NCI-H69 (cell line): Measurements from ENCODE around the gene IRS1.

ENCODE experiments used
- DNase-seq: peaks from one replicate; lab custom pipeline; 2025; lab: John Stamatoyannopoulos, UW

The IRS1 gene

DNA sequence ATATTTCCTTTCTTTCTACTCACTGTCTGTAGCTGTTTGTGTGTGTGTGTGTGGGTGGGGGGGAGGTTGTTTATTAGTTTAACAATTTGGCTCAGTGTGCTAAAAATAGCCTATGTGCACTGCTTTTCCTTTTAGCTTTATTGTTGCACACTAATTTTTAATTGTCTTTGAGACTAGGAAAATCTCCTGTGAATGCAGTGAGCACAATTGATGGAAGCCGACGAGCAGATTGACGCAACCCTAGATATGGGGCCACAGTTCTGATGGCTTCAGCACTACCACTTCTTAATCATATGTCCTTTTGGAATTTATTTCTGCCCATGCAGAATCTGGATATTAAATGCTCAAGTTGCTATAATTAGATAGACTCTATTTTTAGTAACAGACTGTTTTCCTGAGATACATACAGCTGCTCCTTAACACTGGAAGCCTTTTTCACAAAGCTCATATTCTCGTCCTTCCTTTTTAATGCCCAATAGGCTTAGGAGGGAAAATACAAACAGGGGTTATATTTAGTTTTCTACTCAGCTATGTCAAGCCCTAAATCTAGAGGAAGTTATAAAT, 109.1 kb downstream of the IRS1 start:
- no peak for DNase-seq

DNA sequence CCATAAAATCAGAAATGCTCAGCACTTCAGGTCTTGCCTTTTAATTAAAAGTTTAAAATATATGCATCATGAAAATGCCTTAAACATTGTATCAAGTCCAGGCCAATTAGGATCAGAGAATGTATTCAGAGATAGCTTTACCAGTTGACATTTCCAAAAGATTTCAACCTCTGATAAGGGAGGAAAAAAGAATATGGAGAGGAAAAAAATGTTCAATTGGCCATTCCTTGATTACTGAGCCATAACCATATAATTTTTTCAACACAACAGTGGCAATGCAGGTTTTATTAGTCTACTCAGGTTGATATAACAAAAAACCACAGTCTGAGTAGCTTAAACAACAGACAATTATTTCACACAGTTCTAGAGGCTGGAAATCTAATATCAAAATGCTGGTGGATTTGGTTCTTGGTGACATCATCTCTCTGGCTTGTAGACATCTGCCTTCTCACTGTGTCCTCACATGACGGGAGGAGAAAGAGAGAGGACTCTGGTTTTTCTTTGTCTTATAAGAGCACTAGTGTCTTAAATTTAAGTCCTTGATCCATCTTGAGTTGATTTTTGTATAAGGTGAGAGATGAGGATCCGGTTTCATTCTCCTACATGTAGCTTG, 111.9 kb downstream of the IRS1 start:
- peak; percentile 1 for DNase-seq

DNA sequence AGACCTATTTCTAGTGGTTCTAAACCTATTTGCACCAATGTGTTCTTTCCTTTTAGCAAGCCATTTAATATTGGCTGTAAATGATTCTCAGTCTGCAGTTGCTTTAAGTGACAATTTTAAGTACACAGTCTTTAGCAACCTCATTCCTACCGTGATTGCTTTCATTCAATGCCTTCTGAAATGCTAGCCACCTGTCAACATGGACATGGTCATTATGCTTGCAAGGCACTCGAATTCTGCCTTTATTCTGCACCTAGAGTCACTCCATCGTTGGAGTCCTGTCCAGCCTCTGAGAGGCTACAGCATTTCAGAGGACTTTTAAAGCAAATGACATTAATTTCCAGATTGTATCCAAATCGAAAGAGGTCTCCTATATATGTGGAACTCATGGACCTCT, 115.1 kb downstream of the IRS1 start:
- no peak for DNase-seq

DNA sequence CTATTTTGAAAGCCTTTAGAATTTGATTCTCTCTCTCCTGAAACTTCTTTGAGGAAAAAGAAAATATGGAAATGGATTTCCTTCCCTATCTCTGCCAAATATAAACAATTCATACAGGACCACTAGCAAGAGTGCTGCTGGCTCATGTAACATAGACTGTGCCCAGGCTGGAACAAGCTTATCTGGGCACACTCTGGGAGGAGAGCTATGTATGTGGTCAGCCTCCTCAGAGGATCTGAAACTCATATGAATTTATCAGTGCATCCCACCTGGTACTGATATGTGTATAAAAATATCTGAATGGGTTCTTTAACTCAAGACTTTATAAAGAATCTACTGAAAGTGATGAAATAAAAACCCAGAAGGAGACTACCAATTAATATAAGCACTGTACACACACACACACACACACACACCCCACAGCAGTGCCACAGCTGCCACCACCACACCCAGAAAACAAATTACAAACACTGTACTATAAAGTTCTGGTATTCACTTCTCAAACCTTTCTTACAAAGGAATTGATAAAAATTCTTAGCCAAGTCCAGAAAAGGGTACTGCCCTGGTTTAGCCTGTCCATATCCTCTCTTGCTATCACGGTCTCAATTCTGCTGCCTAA, 115.6 kb downstream of the IRS1 start:
- DNase-seq: no peak

DNA sequence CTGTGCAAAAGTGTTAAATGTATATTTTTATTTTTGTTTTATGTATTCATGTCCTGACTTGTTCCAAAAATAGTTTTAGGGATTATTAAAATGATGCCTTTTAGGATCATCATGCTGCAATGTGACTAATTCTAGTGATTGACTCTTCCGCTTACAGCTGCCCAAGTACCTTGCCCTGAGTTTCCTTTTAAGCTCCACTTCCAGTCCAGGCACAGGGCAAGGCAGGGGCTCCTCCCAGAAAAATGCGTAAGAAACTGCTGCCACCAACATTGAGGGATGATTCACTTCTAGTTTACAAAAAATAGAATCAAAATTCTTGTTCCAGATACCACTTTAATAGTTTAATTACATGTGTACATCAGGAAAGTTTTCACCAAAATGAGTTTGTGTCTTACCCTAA, 116.4 kb downstream of the IRS1 start:
- DNase-seq: no peak
